ENCODE measurements around the gene FNDC11. TPM values are rescaled to one million over a fixed set of nuclear protein-coding genes. Genes with fewer than 3 reads are reported as not detected.

Gene FNDC11
- total RNA-seq, 1 donor from 2014 or later: 1.3 TPM

DNA sequence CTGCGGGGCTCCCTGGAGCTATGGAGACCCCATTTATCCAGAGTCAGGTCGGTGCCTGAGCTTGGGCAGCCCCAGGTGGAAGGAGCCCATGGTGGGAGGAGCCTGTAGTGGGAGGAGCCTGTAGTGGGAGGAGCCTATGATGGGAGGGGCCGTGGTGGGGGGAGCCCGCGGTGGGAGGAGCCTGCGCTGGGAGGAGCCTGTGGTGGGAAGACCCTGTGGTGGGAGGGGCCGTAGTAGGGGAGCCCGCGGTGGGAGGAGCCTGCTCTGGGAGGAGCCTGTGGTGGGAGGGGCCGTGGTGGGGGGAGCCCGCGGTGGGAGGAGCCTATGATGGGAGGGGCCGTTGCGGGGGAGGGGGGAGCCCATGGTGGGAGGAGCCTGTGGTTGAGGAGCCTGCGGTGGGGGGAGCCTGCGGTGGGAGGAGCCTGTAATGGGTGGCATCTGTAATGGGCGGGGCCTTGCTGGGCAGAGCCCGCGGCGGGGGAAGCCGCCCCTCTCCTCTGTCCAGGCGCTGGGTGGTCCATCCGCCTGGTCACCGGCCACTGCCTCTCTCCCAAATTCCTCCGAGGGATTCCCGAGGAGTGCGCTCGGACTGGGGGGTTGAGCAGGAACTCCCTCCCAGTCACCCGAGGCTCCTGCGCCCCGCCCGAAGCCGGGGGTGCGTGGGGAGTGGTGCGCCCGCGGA is 567 bp upstream of the FNDC11 start:
- Mint-ChIP-seq H3K9me3 (ENCODE audit: unreplicated experiment) (no peaks in the 10 kb centered on the region), H3K4me3 (ENCODE audit: unreplicated experiment) (no peak overlapping the region), H3K4me1 (ENCODE audit: unreplicated experiment) (no peaks in the 10 kb centered on the region), H3K27me3 (ENCODE audit: unreplicated experiment) (peaks cover 2% of the 10 kb centered on the region), H3K36me3 (ENCODE audit: low read depth, unreplicated experiment) (no peaks in the 10 kb centered on the region), H3K27ac (ENCODE audit: unreplicated experiment) (no peak overlapping the region)
- DNase-seq (ENCODE audit: low spot score): peak; percentile 94
- TF ChIP-seq, protein P1, sequence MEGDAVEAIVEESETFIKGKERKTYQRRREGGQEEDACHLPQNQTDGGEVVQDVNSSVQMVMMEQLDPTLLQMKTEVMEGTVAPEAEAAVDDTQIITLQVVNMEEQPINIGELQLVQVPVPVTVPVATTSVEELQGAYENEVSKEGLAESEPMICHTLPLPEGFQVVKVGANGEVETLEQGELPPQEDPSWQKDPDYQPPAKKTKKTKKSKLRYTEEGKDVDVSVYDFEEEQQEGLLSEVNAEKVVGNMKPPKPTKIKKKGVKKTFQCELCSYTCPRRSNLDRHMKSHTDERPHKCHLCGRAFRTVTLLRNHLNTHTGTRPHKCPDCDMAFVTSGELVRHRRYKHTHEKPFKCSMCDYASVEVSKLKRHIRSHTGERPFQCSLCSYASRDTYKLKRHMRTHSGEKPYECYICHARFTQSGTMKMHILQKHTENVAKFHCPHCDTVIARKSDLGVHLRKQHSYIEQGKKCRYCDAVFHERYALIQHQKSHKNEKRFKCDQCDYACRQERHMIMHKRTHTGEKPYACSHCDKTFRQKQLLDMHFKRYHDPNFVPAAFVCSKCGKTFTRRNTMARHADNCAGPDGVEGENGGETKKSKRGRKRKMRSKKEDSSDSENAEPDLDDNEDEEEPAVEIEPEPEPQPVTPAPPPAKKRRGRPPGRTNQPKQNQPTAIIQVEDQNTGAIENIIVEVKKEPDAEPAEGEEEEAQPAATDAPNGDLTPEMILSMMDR (IDR thresholded peaks at IDR 0.05; ENCODE audit: unreplicated experiment): no peak

DNA sequence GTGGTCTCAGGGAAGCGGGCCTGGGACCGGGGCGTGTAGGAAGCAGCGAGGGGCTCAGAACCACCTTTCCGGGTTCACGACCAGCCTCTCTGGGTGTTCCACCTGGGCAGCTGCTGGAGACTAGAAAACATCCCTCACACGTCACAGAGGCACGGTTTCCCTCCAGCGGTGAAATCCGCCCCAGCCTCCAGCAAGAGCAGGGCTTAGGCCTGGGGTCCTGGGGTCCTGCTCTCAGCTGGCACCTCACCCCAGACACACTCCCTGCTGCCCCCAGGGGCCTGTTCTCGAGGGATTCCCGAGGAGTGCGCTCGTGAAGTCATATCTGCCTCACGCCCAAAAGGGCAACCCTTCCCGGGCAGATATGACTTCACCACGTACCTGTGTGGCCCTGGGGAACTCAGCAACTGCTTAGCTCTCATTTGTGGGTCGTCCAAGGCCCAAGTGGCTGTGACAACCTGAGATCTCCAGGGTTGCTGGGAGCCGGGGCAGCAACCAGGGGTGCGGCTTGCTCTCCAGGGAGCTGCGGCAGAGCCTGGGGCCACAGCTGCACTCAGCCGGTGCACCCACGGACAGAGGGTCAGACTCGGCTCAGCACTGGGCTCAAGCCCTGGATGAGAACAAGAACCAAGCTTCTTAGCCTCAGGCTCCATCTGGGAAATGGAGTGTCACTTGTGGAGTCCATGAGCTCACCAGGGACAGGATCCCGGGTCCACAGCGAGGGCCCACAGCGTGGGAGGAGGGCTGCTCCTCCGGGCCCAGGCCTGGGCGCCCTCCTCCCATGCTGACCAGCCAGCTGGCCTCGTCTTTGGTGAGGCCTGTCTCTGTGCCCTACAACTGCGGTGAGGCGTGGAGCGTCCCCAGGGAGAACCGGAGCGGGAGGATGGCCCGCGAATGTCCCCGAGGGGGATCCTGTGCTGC is 661 bp downstream of the FNDC11 start:
- TF ChIP-seq, protein P1 (IDR thresholded peaks at IDR 0.05; ENCODE audit: unreplicated experiment): no peak
- no peak overlapping the region for H3K27ac Mint-ChIP-seq (ENCODE audit: unreplicated experiment)
- no peaks in the 10 kb centered on the region for H3K9me3 Mint-ChIP-seq (ENCODE audit: unreplicated experiment)
- H3K27me3 Mint-ChIP-seq (ENCODE audit: unreplicated experiment): no peaks in the 10 kb centered on the region
- no peaks in the 10 kb centered on the region for H3K4me1 Mint-ChIP-seq (ENCODE audit: unreplicated experiment)
- no peaks in the 10 kb centered on the region for H3K36me3 Mint-ChIP-seq (ENCODE audit: low read depth, unreplicated experiment)
- no peak for DNase-seq (ENCODE audit: low spot score)
- peak overlapping the region; percentile 81 for H3K4me3 Mint-ChIP-seq (ENCODE audit: unreplicated experiment)

DNA sequence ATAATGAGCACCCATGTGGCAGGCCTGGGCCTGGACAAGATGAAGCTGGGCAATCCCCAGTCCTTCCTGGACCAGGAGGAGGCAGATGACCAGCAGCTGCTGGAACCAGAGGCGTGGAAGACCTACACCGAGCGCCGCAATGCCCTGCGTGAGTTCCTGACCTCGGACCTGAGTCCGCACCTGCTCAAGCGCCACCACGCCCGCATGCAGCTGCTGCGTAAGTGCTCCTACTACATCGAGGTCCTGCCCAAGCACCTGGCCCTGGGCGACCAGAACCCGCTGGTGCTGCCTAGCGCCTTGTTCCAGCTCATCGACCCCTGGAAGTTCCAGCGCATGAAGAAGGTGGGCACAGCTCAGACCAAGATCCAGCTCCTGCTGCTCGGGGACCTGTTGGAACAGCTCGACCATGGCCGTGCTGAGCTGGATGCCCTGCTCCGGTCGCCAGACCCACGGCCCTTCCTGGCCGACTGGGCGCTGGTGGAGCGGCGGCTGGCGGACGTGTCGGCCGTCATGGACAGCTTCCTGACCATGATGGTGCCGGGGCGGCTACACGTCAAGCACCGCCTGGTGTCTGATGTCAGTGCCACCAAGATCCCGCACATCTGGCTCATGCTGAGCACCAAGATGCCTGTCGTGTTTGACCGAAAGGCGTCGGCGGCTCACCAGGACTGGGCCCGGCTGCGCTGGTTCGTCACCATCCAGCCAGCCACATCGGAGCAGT is 1.9 kb downstream of the FNDC11 start:
- H3K27me3 Mint-ChIP-seq (ENCODE audit: unreplicated experiment): no peaks in the 10 kb centered on the region
- no peaks in the 10 kb centered on the region for H3K36me3 Mint-ChIP-seq (ENCODE audit: low read depth, unreplicated experiment)
- no peaks in the 10 kb centered on the region for H3K4me1 Mint-ChIP-seq (ENCODE audit: unreplicated experiment)
- no peak overlapping the region for H3K27ac Mint-ChIP-seq (ENCODE audit: unreplicated experiment)
- no peaks in the 10 kb centered on the region for H3K9me3 Mint-ChIP-seq (ENCODE audit: unreplicated experiment)
- TF ChIP-seq, protein P1 (IDR thresholded peaks at IDR 0.05; ENCODE audit: unreplicated experiment): no peak
- H3K4me3 Mint-ChIP-seq (ENCODE audit: unreplicated experiment): no peak overlapping the region
- no peak for DNase-seq (ENCODE audit: low spot score)

DNA sequence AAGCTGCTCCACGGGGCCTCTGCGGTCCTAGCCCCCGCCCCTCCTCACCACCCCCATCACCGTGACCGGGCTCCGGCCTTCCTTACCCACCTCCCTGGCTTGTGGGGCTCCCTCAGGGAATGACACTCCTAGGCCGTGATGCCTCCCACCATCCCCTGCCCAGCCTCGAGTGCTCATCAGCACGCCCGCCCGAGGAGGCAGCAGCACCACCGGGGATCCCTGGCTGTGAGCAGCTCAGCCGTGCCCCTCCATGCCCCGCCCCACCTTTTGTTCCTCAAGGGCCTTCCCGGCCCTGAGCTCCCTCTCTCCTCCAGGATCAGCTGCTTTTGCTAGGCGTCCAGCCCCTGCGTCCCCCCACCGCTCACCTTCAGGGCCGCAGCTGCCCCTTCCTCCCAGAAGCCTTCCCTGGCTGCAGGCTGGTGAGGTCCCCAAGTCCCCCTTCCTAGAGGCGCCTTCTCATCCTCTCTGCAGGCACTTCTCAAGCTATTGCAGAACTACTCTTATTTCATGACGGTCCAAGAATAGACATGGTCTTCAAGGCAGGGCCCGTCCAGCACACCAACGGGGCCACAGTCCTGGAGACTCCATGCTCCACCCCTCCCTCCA is 3.0 kb downstream of the FNDC11 start:
- TF ChIP-seq, protein P1 (IDR thresholded peaks at IDR 0.05; ENCODE audit: unreplicated experiment): no peak
- no peak for DNase-seq (ENCODE audit: low spot score)
- no peak overlapping the region for H3K27ac Mint-ChIP-seq (ENCODE audit: unreplicated experiment)
- no peak overlapping the region for H3K4me3 Mint-ChIP-seq (ENCODE audit: unreplicated experiment)
- no peaks in the 10 kb centered on the region for H3K27me3 Mint-ChIP-seq (ENCODE audit: unreplicated experiment)
- H3K4me1 Mint-ChIP-seq (ENCODE audit: unreplicated experiment): no peaks in the 10 kb centered on the region
- H3K36me3 Mint-ChIP-seq (ENCODE audit: low read depth, unreplicated experiment): no peaks in the 10 kb centered on the region
- no peaks in the 10 kb centered on the region for H3K9me3 Mint-ChIP-seq (ENCODE audit: unreplicated experiment)

All from endothelial cell (in vitro differentiated cells).